Activated naive CD8-positive, alpha-beta T cell (primary cell): ENCODE data around the gene EPN2.
"Not testable (repeated sequence)": the region's sequence is repeated elsewhere in the genome, so short reads cannot be mapped to it uniquely, and the experiment has no call there.

Experiments
- H3K27ac Mint-ChIP-seq: one replicate; pipeline ENCODE4 v1.8.0; 2021; ENCODE audit warnings: mixed read lengths
- H3K27me3 Mint-ChIP-seq: one replicate; pipeline ENCODE4 v1.8.0; 2021; ENCODE audit warnings: mixed read lengths
- H3K36me3 Mint-ChIP-seq: one replicate; pipeline ENCODE4 v1.8.0; 2021; ENCODE audit warnings: mixed read lengths
- H3K4me1 Mint-ChIP-seq: one replicate; pipeline ENCODE4 v1.8.0; 2021; ENCODE audit warnings: low read depth, mixed read lengths
- H3K4me3 Mint-ChIP-seq: one replicate; pipeline ENCODE4 v1.8.0; 2021; ENCODE audit warnings: mild to moderate bottlenecking, mixed read lengths
- H3K9me3 Mint-ChIP-seq: one replicate; pipeline ENCODE4 v1.8.0; 2021; ENCODE audit warnings: low read depth, mixed read lengths

The EPN2 gene

GRCh38 chr17:19234676-19235075, 2.5 kb upstream of the EPN2 start:
- H3K27ac Mint-ChIP-seq, H3K36me3 Mint-ChIP-seq, H3K4me1 Mint-ChIP-seq, H3K27me3 Mint-ChIP-seq, H3K9me3 Mint-ChIP-seq, H3K4me3 Mint-ChIP-seq: not testable (repeated sequence)

- H3K4me3 Mint-ChIP-seq, H3K27ac Mint-ChIP-seq, H3K4me1 Mint-ChIP-seq, H3K27me3 Mint-ChIP-seq, H3K36me3 Mint-ChIP-seq, H3K9me3 Mint-ChIP-seq: not testable (repeated sequence)
Measured at GRCh38 chr17:19236351-19237138, 621 bp upstream of the EPN2 start.

- Mint-ChIP-seq H3K4me1 (peaks cover 4% of the 10 kb centered on the region), H3K4me3 (peak overlapping the region; percentile 82), H3K9me3 (no peaks in the 10 kb centered on the region), H3K27me3 (peaks cover 3% of the 10 kb centered on the region), H3K27ac (no peak overlapping the region), H3K36me3 (no peaks in the 10 kb centered on the region)
Measured at GRCh38 chr17:19237389-19238166, 412 bp downstream of the EPN2 start.

GRCh38 chr17:19238167-19238505, 970 bp downstream of the EPN2 start:
- peaks cover 3% of the 10 kb centered on the region for H3K27me3 Mint-ChIP-seq
- peaks cover 4% of the 10 kb centered on the region for H3K4me1 Mint-ChIP-seq
- H3K4me3 Mint-ChIP-seq = peak overlapping the region; percentile 82
- H3K36me3 Mint-ChIP-seq = no peaks in the 10 kb centered on the region
- H3K9me3 Mint-ChIP-seq = no peaks in the 10 kb centered on the region
- peak overlapping the region; percentile 54 for H3K27ac Mint-ChIP-seq

GRCh38 chr17:19239544-19239943, 2.4 kb downstream of the EPN2 start:
- Mint-ChIP-seq H3K36me3 (no peaks in the 10 kb centered on the region), H3K4me3 (peak overlapping the region; percentile 45), H3K27me3 (peaks cover 3% of the 10 kb centered on the region), H3K4me1 (peaks cover 4% of the 10 kb centered on the region), H3K27ac (no peak overlapping the region), H3K9me3 (no peaks in the 10 kb centered on the region)

GRCh38 chr17:19242323-19242722, 5.2 kb downstream of the EPN2 start:
- no peaks in the 10 kb centered on the region for H3K36me3 Mint-ChIP-seq
- H3K27ac Mint-ChIP-seq = no peak overlapping the region
- H3K9me3 Mint-ChIP-seq = no peaks in the 10 kb centered on the region
- peaks cover 4% of the 10 kb centered on the region for H3K4me1 Mint-ChIP-seq
- peaks cover 7% of the 10 kb centered on the region for H3K27me3 Mint-ChIP-seq
- no peak overlapping the region for H3K4me3 Mint-ChIP-seq

GRCh38 chr17:19242926-19243325, 5.8 kb downstream of the EPN2 start:
- H3K9me3 Mint-ChIP-seq = no peaks in the 10 kb centered on the region
- no peak overlapping the region for H3K4me3 Mint-ChIP-seq
- H3K27me3 Mint-ChIP-seq = peaks cover 11% of the 10 kb centered on the region
- peaks cover 4% of the 10 kb centered on the region for H3K4me1 Mint-ChIP-seq
- H3K27ac Mint-ChIP-seq = no peak overlapping the region
- no peaks in the 10 kb centered on the region for H3K36me3 Mint-ChIP-seq

GRCh38 chr17:19243838-19244237, 6.7 kb downstream of the EPN2 start:
- Mint-ChIP-seq H3K36me3 (no peaks in the 10 kb centered on the region), H3K27ac (no peak overlapping the region), H3K4me3 (no peak overlapping the region), H3K9me3 (no peaks in the 10 kb centered on the region), H3K4me1 (no peaks in the 10 kb centered on the region), H3K27me3 (peaks cover 15% of the 10 kb centered on the region)

- Mint-ChIP-seq H3K27me3 (peaks cover 15% of the 10 kb centered on the region), H3K9me3 (no peaks in the 10 kb centered on the region), H3K27ac (no peak overlapping the region), H3K36me3 (no peaks in the 10 kb centered on the region), H3K4me3 (no peak overlapping the region), H3K4me1 (no peaks in the 10 kb centered on the region)
Measured at GRCh38 chr17:19244357-19244756, 7.2 kb downstream of the EPN2 start.

GRCh38 chr17:19244781-19245180, 7.6 kb downstream of the EPN2 start:
- H3K9me3 Mint-ChIP-seq = no peaks in the 10 kb centered on the region
- H3K27ac Mint-ChIP-seq = no peak overlapping the region
- H3K4me3 Mint-ChIP-seq = no peak overlapping the region
- peaks cover 16% of the 10 kb centered on the region for H3K27me3 Mint-ChIP-seq
- H3K36me3 Mint-ChIP-seq = no peaks in the 10 kb centered on the region
- H3K4me1 Mint-ChIP-seq = no peaks in the 10 kb centered on the region

- no peak overlapping the region for H3K27ac Mint-ChIP-seq
- no peak overlapping the region for H3K4me3 Mint-ChIP-seq
- no peaks in the 10 kb centered on the region for H3K9me3 Mint-ChIP-seq
- H3K27me3 Mint-ChIP-seq = peaks cover 14% of the 10 kb centered on the region
- H3K36me3 Mint-ChIP-seq = no peaks in the 10 kb centered on the region
- no peaks in the 10 kb centered on the region for H3K4me1 Mint-ChIP-seq
Measured at GRCh38 chr17:19247473-19247872, 10.3 kb downstream of the EPN2 start.

GRCh38 chr17:19248151-19248927, 11.2 kb downstream of the EPN2 start:
- H3K27ac Mint-ChIP-seq = no peak overlapping the region
- no peaks in the 10 kb centered on the region for H3K9me3 Mint-ChIP-seq
- no peak overlapping the region for H3K4me3 Mint-ChIP-seq
- H3K36me3 Mint-ChIP-seq = peaks cover 2% of the 10 kb centered on the region
- H3K4me1 Mint-ChIP-seq = no peaks in the 10 kb centered on the region
- peaks cover 14% of the 10 kb centered on the region for H3K27me3 Mint-ChIP-seq

- no peaks in the 10 kb centered on the region for H3K4me1 Mint-ChIP-seq
- no peaks in the 10 kb centered on the region for H3K9me3 Mint-ChIP-seq
- peaks cover 17% of the 10 kb centered on the region for H3K27me3 Mint-ChIP-seq
- H3K4me3 Mint-ChIP-seq = no peak overlapping the region
- peaks cover 4% of the 10 kb centered on the region for H3K36me3 Mint-ChIP-seq
- no peak overlapping the region for H3K27ac Mint-ChIP-seq
Measured at GRCh38 chr17:19248928-19249574, 11.9 kb downstream of the EPN2 start.

- no peaks in the 10 kb centered on the region for H3K9me3 Mint-ChIP-seq
Measured at GRCh38 chr17:19249681-19250080, 12.5 kb downstream of the EPN2 start.

More at GRCh38 chr17:19249681-19250080, 12.5 kb downstream of the EPN2 start:
- H3K4me1 Mint-ChIP-seq = no peaks in the 10 kb centered on the region
- no peak overlapping the region for H3K4me3 Mint-ChIP-seq
- peaks cover 4% of the 10 kb centered on the region for H3K36me3 Mint-ChIP-seq
- H3K27me3 Mint-ChIP-seq = peaks cover 19% of the 10 kb centered on the region
- H3K27ac Mint-ChIP-seq = no peak overlapping the region
